A673 (cell line): ENCODE data around the gene MBL2.

ENCODE experiments used
- CTCF ChIP-seq: fragments of 300-800, 200-600 bp; sonication (generic); conservative IDR thresholded peaks from 2 replicates; pipeline ENCODE4 v1.5.1; 2017; ENCODE audit warnings: low read depth, mild to moderate bottlenecking, antibody characterized with exemption, low read length, moderate library complexity, mixed read lengths
- EZH2 ChIP-seq: fragments of 200-600 bp; sonication (generic); IDR thresholded peaks from 2 replicates; pipeline ENCODE4 v1.6.1; 2017; ENCODE audit warnings: borderline replicate concordance, low read depth, mild to moderate bottlenecking, mixed read lengths, antibody characterized with exemption, low read length; ENCODE audit not compliant: poor library complexity, severe bottlenecking

- TF ChIP-seq CTCF (0 out of 2 replicates have a peak, but pooled peaks have one; percentile 1), EZH2 (no peak)
These were observed 8.0 kb upstream of the MBL2 start for GRCh38 chr10:52780391-52781155.
